IPS-15b (cell line): Measurements from ENCODE around the gene MYL10.

Experiments used
- H3K27me3 ChIP-seq: one replicate; pipeline ENCODE4 v1.6.1; 2013; ENCODE audit warnings: low read length; ENCODE audit not compliant: control insufficient read depth, insufficient read depth
- H3K36me3 ChIP-seq: one replicate; pipeline ENCODE4 v1.6.1; 2013; ENCODE audit warnings: low read length; ENCODE audit not compliant: control insufficient read depth, insufficient read depth
- H3K4me1 ChIP-seq: one replicate; pipeline ENCODE4 v1.6.1; 2013; ENCODE audit warnings: mild to moderate bottlenecking, low read length; ENCODE audit not compliant: control insufficient read depth, insufficient read depth
- H3K4me3 ChIP-seq: one replicate; pipeline ENCODE4 v1.5.1; 2013; ENCODE audit warnings: low read depth, low read length
- H3K9ac ChIP-seq: one replicate; pipeline ENCODE4 v1.6.1; 2013; ENCODE audit warnings: low read depth, mild to moderate bottlenecking, low read length
- H3K9me3 ChIP-seq: one replicate; pipeline ENCODE4 v1.6.1; 2013; ENCODE audit warnings: mild to moderate bottlenecking, low read length; ENCODE audit not compliant: control insufficient read depth, insufficient read depth

Gene MYL10

GRCh38 chr7:101602082-101602481, 27.0 kb downstream of the MYL10 start:
- Histone ChIP-seq H3K36me3 (no peaks in the 10 kb centered on the region), H3K9ac (no peak overlapping the region), H3K27me3 (no peaks in the 10 kb centered on the region), H3K4me3 (no peak overlapping the region), H3K9me3 (no peaks in the 10 kb centered on the region), H3K4me1 (no peaks in the 10 kb centered on the region)

DNA sequence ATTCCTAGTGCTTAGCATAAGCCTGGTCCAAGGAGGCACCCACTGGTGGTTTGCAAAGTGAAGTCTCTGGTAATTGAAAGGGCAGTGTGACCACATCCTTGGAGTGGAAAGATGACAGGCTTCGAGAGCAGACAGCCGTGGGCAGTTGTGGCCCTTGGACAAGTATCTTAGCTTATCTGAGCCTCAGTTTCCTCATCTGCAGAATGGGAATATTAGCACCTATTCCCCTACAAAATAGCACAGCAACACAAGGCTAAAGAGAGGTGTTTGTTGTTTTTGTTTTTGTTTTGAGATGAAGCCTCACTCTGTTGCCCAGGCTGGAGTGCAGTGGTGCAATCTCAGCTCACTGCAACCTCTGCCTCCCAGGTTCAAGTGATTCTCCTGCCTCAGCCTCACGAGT, 29.3 kb downstream of the MYL10 start:
- Histone ChIP-seq H3K4me1 (no peaks in the 10 kb centered on the region), H3K27me3 (no peaks in the 10 kb centered on the region), H3K9me3 (no peaks in the 10 kb centered on the region), H3K9ac (no peak overlapping the region), H3K36me3 (no peaks in the 10 kb centered on the region), H3K4me3 (no peak overlapping the region)

- Histone ChIP-seq H3K9ac (no peak overlapping the region), H3K27me3 (no peaks in the 10 kb centered on the region), H3K9me3 (no peaks in the 10 kb centered on the region), H3K4me1 (no peaks in the 10 kb centered on the region), H3K36me3 (no peaks in the 10 kb centered on the region), H3K4me3 (no peak overlapping the region)
These were observed 29.9 kb downstream of the MYL10 start for GRCh38 chr7:101598986-101599771.

DNA sequence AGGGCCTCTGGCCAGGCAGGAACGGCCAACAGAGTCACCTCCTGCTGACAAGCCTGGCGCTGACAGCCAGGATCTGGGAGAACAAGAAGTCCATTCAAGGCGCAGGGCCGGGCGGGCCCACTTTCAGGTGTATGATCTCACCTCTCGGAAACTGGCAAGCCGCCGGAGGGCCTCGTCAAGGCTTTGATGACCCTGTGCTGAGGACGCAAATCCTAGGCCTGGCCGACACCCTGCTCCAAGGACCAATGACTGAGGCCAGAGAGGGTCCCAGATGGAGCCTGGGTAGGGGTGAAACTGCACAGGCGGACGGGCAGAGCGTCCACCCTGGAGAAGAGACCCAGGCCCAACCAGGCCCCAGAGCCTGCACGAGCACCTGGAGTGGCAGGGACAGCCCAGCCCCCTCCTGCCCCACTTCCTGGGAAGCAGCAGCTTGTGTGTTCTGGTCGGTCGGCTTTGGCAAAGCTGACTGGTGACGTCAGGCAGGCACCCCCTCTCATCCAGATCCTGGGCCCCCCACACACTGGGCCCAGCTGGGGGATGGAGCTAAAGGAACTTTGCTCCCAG, 30.6 kb downstream of the MYL10 start:
- no peak overlapping the region for H3K4me3 ChIP-seq
- H3K27me3 ChIP-seq, result no peaks in the 10 kb centered on the region
- no peak overlapping the region for H3K9ac ChIP-seq
- H3K9me3 ChIP-seq, result no peaks in the 10 kb centered on the region
- H3K4me1 ChIP-seq, result no peaks in the 10 kb centered on the region
- no peaks in the 10 kb centered on the region for H3K36me3 ChIP-seq

DNA sequence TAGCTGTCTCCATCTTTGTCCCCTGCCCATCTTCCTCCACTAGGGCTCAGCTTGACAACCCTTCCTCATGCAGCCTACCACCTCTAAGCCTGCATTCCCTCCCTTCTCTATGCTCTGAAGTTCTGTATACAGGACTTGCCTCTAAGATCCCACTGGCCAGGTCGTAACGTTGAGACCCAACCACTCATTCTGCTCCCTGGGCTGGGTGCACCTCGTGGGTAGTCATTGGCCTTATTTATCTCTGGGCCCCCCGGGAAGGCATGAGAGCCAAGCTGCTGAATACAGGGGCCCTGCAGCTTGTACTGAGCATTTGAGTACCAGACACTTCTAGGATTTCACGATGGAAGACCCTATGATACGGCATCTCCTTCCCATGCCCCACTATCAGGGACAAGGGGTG, 31.2 kb downstream of the MYL10 start:
- Histone ChIP-seq H3K4me3 (no peak overlapping the region), H3K9ac (no peak overlapping the region), H3K9me3 (no peaks in the 10 kb centered on the region), H3K27me3 (no peaks in the 10 kb centered on the region), H3K4me1 (no peaks in the 10 kb centered on the region), H3K36me3 (no peaks in the 10 kb centered on the region)

DNA sequence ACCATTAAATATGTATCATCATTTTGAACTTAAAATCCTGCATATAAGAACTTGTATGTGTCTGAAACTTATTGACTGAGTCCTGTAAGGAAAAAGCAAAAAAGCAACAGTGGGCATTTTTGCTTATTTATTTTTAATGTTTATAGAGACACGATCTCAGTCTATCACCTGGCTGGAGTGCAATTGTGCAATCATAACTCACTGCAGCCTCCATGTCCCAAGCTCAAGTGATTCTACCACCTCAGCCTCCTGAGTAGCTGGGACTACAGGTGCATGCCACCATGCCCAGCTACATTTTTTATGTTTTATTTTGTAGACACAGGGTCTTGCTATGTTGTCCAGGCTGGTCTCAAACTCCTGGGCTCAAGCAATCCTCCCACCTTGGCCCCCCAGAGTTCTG, 32.2 kb downstream of the MYL10 start:
- Histone ChIP-seq H3K9me3 (no peaks in the 10 kb centered on the region), H3K9ac (no peak overlapping the region), H3K27me3 (no peaks in the 10 kb centered on the region), H3K36me3 (no peaks in the 10 kb centered on the region), H3K4me3 (no peak overlapping the region), H3K4me1 (no peaks in the 10 kb centered on the region)

DNA sequence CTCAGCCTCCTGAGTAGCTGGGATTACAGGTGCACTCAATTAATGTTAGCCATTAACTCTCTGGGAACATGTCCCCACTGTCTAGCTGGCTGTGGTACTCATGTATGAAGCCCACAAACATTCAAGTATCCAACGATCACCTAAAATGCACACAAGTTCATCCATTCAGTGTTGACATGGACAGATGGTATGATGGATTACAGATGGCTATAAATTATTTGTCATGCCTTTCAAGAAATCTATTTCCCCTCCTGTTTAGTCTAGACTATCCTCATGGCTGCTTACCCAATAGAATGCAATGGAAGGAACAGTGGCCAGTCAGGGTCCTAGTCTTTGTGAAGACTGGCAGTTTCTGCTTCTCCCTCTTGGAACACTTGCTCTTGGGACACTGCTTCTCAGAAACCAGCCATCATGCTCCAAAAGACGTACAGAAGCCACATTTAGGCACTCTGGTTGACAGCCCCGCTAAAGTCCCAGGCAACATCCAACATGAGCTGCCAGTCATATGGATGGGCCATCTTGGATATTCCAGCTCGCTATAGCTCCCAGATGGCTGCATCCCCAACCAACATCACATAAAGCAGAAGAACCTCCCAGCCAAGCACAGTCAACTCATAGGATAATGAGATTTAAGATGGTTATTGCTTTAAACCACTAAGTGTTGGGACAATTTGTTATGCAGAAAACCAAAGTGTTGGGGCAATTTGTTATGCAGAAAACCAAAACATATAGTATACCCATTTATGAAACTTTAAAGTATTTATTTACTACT, 33.1 kb downstream of the MYL10 start:
- Histone ChIP-seq H3K4me3 (no peak overlapping the region), H3K36me3 (no peaks in the 10 kb centered on the region)

DNA sequence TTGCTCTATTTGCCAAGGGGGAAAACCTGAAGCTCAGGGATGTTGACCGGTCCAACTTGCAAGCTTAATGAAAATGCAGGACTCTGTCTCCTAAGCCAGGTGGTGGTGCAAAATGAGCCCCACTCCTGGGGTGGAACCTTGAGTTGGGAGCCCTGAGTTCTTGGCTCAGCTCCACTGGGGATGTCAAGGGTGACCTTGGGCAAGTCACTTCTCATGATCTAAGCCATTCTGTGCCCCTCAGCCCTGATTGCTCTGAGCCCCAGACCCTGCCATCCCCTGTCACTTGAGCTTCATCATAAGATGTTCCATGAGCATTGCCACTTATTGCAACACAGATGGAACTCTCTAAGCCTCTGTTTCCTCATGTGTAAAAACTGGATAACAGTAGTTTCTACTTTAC, 33.9 kb downstream of the MYL10 start:
- Histone ChIP-seq H3K27me3 (no peaks in the 10 kb centered on the region), H3K9me3 (no peaks in the 10 kb centered on the region), H3K9ac (no peak overlapping the region), H3K36me3 (no peaks in the 10 kb centered on the region), H3K4me3 (no peak overlapping the region), H3K4me1 (no peaks in the 10 kb centered on the region)

More for the DNA sequence above, 33.1 kb downstream of the MYL10 start:
- no peaks in the 10 kb centered on the region for H3K27me3 ChIP-seq
- H3K4me1 ChIP-seq, result no peaks in the 10 kb centered on the region
- H3K9ac ChIP-seq, result no peak overlapping the region
- no peaks in the 10 kb centered on the region for H3K9me3 ChIP-seq

DNA sequence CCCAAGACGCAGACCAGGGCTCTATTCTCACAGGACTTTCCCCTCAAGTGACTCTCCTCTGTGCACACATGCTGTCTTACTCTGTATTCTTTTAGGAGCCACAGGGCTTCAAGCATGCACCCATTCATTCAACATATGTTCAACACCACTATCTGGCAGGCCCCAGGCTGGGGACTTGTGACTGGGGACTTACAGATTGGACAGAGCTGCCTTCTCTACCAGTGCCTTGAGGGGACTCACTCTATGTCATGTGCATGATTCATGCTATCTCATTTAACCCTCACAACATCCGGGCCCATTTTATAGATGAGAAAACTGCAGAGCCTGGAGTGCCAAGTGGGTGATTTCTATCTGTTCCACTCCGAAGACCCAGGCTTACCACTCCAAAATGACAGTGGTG, 34.3 kb downstream of the MYL10 start:
- Histone ChIP-seq H3K36me3 (no peaks in the 10 kb centered on the region), H3K4me1 (no peaks in the 10 kb centered on the region), H3K9ac (no peak overlapping the region), H3K27me3 (no peaks in the 10 kb centered on the region), H3K9me3 (no peaks in the 10 kb centered on the region), H3K4me3 (no peak overlapping the region)

DNA sequence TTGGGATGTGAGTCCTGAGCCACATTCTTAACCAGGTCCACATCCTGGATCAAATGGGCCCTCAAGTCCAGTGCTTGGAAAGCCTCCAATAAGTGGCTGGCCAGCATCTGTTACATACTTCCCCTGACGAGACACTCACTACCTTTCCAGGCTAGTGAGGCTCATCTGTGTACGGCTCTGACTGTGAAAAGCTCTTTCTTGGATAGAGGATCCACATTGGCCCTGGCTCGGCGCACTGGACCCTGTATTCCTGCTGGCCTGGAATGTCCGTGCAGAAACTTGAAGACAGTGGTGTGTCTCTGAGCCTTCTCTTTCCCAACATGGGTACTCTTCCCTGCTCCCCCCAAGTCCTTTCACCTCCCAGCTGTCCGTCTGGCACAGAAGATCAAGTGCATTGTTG, 35.5 kb downstream of the MYL10 start:
- Histone ChIP-seq H3K4me3 (no peak overlapping the region), H3K4me1 (no peaks in the 10 kb centered on the region), H3K9ac (no peak overlapping the region), H3K27me3 (no peaks in the 10 kb centered on the region), H3K36me3 (no peaks in the 10 kb centered on the region), H3K9me3 (no peaks in the 10 kb centered on the region)

- Histone ChIP-seq H3K9me3 (no peaks in the 10 kb centered on the region), H3K4me1 (no peaks in the 10 kb centered on the region), H3K36me3 (no peaks in the 10 kb centered on the region), H3K9ac (no peak overlapping the region), H3K4me3 (no peak overlapping the region), H3K27me3 (no peaks in the 10 kb centered on the region)
These were observed 37.6 kb downstream of the MYL10 start for GRCh38 chr7:101591504-101591903.
